Measurements from ENCODE around the gene CRYBA1.
A peak's percentile ranks its signal among the peaks of the same experiment; 100 is the strongest.

DNA sequence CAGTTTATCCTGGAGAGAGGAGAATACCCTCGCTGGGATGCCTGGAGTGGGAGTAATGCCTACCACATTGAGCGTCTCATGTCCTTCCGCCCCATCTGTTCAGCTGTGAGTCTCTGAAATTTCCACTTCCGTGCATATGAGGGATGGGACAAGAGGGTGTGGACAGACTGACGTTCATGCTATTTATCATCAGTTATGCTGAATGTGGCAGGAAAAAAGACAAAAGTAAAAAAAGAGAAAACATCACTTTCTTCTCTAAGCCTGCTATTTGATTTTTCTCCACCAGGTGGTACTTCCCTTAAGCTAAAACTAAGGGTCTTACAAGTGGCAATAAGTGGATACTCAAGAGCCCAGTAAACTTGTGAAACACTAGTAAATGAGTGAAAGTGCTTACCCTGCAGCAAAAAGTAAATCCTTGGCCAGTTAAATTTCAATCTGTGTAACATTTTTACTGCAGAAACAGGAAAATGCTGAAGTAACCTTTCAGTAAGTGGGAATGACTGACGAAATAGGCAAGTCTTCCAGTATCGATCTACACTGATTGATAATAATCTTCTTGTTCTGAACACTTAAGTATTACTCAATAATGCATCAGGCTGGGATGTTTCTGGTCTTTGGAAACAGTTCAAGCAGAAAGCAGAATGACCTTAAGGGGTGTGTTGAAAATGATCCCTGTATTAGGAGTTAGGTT is 5.6 kb downstream of the CRYBA1 start:
- TF ChIP-seq, protein P1, sequence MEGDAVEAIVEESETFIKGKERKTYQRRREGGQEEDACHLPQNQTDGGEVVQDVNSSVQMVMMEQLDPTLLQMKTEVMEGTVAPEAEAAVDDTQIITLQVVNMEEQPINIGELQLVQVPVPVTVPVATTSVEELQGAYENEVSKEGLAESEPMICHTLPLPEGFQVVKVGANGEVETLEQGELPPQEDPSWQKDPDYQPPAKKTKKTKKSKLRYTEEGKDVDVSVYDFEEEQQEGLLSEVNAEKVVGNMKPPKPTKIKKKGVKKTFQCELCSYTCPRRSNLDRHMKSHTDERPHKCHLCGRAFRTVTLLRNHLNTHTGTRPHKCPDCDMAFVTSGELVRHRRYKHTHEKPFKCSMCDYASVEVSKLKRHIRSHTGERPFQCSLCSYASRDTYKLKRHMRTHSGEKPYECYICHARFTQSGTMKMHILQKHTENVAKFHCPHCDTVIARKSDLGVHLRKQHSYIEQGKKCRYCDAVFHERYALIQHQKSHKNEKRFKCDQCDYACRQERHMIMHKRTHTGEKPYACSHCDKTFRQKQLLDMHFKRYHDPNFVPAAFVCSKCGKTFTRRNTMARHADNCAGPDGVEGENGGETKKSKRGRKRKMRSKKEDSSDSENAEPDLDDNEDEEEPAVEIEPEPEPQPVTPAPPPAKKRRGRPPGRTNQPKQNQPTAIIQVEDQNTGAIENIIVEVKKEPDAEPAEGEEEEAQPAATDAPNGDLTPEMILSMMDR (conservative IDR thresholded peaks at IDR 0.05) = peak; percentile 53
- TF ChIP-seq ZFX (IDR thresholded peaks at IDR 0.05) = no peak

Measured in C4-2B (cell line).